TTC549 (cell line): ENCODE data around the gene SYT15B.
"Not testable (repeated sequence)": the region's sequence is repeated elsewhere in the genome, so short reads cannot be mapped to it uniquely, and the experiment has no call there.

Source experiments
- FAIRE-seq: peaks from 2 replicates; lab custom pipeline; 2012; peaks lifted over from hg19 to GRCh38; lab: Jason Lieb, UNC

Gene SYT15B

DNA sequence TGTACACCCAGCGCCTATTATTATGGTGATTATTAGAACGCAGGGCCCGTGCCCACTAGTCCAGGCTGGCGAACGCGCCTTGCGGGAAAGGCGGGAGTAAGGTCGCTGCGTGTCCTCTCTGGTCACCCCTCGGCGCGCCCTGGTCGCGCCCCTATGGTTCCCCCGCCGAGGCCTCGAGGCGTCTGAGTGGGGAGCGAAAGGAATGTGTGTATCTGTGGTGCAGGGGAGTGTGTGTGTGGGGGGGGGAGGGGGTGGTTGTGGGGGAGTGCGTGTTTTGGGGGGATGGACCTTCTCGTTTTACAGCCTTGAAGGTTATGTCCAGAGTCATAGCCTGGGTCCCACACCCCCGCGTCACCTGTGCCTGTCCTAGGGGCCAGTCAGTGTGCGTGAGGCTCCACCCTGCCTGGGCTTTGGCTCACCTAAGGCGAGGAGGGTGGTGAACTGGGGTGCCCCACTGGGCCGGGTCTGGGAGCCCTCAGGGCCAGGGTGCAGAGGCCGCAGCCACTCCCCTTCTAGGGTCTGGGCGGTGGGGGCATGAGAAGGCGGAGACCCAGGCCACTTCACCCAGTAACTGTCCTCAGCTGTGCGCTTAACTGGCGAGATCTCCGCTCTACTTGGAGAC is at the start of gene SYT15B:
Gene SYT15B, minus strand, starts transcription at position 39 of the 622 bp plus-strand sequence. CDS start 952 bp downstream, outside the sequence.
- not testable (repeated sequence) for FAIRE-seq

GRCh38 chr10:47779590-47779989 is 16.2 kb upstream of the SYT15B start:
- FAIRE-seq: not testable (repeated sequence)

DNA sequence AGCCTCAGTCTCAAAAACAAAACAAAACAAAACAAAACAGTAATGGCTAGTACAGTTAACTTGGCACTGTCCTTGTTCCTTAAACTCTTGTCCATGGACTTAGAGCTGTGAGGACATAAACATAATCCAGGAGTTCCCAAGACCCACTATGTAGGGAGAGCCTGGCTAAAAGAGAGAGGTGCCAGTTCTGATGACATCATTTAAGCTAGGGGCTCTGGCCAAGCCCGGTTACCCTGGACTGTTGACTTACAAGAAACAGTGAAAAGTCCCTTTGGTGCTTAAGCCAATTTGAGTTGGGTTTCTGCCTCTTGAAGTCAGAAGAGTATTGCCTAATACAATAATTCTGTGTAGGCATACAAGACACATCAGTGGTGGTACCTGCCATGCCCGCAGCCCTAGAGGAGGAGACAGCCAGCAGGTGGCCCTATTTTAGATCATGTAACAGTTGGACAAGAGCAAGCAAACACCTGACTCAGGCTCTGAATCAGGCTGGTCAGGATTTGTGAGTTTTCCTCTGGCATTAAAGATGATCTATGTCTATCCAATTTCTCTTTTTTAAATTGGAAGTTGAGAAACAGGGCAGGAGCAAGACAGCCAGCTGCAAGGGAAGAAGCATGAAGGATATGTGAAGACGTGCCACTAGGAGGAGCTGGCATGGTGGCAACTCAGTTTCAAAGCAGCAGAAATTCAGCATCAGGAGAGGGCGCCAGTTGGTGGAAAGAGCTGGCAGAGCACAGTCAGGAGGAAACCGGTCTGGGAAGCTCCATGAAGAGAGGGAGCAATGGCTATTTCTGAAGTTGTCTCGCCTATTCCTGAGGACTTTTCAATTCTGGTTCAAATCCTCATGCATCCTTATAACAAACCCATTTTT is 12.2 kb upstream of the SYT15B start:
- FAIRE-seq: not testable (repeated sequence)

DNA sequence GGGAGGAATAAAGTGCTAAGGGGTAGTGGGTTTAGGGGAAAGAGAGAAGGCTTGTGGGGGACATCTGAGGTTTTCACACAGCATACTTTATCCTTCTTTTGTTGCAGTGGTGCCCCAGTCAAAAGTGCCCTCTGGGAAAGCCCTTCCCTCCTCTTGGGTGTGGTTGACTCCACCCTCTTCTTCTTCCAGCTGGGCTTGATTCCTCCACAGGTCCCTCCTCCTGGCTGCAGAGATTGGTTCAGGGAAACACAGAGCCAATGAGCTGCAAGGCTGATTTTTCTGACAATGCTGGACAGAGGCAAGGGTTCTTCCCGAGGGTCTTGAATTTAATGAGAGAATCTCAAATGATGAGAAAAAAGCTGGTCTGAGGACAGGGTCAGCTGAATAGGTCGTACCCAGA is 7.4 kb upstream of the SYT15B start:
- not testable (repeated sequence) for FAIRE-seq

- FAIRE-seq: not testable (repeated sequence)
Observed at GRCh38 chr10:47768578-47769115, 5.3 kb upstream of the SYT15B start.

DNA sequence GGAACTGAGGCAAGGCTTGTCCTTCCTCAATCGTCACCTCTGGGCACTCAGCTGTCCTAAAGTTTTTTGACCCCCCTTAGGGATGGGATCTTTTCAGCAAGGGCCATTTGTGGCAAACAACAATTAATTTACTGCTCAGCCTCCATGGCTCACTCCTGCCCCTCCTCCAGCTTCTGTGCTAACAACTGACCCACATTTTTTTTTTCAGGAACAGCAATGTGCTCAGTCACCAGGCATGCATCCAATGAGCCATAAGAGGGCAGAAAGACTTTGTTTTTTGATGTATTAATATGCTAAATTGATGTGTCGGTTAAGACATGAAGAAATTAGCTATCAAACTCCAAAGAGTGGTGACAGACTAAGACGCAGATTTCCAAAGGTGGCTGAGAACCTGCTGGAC is 4.7 kb upstream of the SYT15B start:
- FAIRE-seq: not testable (repeated sequence)

GRCh38 chr10:47767236-47767635 is 3.8 kb upstream of the SYT15B start:
- not testable (repeated sequence) for FAIRE-seq

- FAIRE-seq: not testable (repeated sequence)
Observed at GRCh38 chr10:47765232-47765631, 1.8 kb upstream of the SYT15B start.

DNA sequence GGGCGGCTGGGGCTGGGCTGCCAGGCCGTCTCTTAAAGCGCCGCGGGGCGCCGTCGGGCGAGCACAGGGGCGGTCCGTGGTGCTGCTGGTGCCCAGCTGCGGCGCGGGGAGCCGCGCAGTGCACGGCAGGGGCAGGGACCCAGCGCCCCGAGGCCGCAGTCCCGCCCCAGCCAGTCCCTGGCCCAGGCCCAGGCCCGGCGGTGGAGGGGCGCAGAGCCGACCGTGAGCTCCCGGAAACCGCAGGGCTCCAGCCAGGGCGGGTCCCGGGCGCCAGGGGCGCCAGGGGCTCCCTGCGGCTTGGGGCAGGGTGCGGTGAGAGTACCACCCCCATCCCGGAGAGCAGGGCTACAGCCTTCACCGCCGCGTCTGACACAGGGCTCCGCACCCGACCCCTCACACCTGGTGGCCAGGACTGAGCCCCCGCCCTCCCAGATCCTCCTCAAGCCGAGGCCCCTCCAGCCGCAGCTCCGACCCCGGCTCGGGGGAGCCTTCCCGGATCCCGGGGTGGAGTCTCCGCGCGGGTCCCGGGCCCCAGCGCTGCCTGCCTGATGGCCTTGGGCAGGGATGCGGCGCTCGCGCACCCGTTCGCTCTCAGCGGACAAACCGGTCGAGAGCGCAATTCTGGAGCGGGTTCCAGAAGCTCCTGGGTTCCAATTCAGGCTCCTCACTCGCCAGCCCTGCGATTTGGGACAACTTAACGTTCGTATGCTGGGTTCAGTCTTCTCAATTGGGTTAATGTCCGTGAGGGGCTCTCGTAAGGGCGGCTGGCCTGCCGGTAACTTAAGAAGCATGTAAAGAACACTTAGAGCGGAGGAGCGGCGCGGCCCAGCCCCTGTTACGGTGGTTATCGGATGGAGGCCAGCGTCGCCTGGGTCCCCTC is 478 bp downstream of the SYT15B start:
- FAIRE-seq: not testable (repeated sequence)

DNA sequence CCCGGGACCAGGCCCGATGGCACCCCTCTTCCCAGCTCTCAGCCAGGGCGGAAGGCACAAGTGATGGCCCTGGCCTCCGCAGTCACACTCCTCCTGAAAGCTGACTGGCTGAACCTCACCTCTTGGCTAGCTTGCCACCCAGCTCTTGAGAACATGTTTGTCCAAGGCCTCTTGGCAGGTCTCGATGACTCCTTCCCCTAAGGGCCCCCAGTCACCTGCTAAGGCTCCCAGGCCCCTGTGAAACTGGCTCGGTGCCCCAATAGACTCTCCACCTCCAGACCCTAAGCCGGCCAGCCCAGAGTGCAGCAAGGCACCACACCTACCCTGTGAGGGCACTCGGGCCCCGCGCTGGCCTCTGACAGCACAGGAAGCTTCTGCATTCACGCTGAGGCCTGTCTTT is 4.5 kb downstream of the SYT15B start:
- not testable (repeated sequence) for FAIRE-seq

GRCh38 chr10:47756169-47756568 is 7.2 kb downstream of the SYT15B start:
- FAIRE-seq: not testable (repeated sequence)

GRCh38 chr10:47753871-47754270 is 9.5 kb downstream of the SYT15B start:
- FAIRE-seq: not testable (repeated sequence)

GRCh38 chr10:47753176-47753575 is 10.2 kb downstream of the SYT15B start:
- not testable (repeated sequence) for FAIRE-seq

DNA sequence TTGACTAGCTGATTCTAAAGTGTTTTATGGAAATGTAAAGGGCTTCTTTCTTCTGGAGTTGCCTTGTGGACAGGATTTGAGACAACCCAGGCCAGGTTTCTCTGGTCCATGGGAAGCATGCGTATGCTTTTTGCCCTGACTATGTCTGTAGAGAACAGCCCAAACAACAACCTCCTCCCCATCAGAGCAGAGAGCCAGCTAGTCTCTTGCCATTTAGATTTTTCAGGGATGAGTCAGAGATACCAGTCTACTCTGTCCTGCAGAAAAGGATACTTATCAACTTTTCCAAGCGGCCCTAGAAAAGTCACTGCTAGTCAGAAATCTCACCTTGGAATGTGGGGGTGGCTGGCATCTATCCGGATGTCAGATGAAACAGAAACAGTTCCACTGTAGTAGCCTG is 11.6 kb downstream of the SYT15B start:
- FAIRE-seq: not testable (repeated sequence)

DNA sequence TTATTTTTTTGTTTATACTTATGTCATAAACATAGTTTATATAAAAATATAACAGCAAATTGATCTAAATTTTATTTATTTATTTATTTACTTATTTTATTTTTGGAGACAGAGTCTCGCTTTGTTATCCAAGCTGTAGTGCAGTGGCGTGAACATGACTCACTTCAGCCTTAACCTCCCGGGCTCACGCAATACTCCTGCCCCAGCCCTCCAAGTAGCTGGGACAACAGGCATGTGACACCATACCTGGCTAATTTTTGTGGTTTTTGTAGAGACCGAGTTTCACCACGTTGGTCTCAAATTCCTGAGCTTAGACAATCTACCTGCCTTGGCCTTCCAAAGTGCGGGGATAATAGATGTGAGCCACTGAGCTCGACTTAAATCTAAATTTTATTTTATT is 13.0 kb downstream of the SYT15B start:
- not testable (repeated sequence) for FAIRE-seq

GRCh38 chr10:47746780-47747376 is 16.5 kb downstream of the SYT15B start:
- not testable (repeated sequence) for FAIRE-seq

DNA sequence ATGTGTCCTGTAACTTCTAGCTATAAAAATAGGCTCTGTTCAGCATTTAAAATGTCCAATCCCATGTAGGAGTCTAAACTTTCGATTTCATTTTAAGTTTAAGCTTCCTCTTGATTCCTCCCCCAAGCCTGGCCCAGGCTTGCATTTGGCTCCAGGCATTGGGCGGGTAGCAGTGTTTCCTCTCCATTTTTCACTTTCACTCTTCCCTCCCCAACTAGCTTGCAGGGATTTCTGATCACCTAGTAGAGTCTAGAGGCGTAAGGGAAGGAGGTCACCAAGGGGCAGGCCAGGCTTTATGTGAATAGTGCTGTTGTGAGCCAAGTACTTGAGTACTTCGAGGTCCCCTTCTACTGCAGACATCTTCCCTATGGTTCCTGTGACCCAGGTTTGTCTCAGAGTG is 18.5 kb downstream of the SYT15B start:
- FAIRE-seq: not testable (repeated sequence)

GRCh38 chr10:47743611-47744550 is 19.5 kb downstream of the SYT15B start:
- FAIRE-seq: not testable (repeated sequence)

GRCh38 chr10:47740868-47741267 is 22.5 kb downstream of the SYT15B start:
- FAIRE-seq: not testable (repeated sequence)

DNA sequence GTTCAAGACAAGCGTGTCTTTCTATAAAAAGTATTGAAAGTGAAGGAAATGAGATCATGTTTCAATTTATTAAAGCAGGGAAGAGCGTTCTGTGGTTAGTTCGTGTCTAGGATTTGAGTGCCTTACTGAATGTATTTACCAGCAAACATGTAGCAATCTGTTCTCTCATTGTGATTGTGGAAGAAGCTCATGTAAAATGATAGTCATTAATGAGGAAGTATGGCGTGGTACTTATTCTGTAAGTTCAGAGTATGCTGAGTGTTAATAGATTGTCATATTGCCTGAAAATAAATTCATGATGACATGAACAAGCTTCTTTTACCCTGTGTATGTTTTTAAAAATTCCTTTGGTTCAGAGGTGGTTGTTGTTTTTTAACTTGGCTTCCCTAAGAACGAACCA is 32.5 kb downstream of the SYT15B start:
- FAIRE-seq: not testable (repeated sequence)
